ENCODE measurements around the gene LRRC74B.

DNA sequence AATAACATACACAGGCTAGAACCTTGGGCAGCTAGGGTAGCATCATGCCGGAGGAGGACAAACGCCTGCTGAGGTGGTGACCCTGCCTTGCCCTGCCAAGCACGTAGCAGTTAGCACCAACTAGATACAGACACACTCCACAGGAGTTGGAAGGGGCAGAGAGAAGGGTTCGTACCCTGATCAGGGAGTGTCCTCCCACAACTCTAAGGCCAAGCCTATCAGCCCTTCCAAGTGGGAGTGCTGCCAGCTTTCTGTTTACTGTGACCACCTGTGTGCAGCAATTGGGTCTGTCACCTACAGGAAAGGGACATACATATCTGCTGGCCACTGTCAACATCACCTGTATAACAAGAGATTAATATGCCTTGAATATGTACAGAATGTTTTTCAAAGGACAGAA, 42.0 kb upstream of the LRRC74B start:
- TF ChIP-seq, protein P1, sequence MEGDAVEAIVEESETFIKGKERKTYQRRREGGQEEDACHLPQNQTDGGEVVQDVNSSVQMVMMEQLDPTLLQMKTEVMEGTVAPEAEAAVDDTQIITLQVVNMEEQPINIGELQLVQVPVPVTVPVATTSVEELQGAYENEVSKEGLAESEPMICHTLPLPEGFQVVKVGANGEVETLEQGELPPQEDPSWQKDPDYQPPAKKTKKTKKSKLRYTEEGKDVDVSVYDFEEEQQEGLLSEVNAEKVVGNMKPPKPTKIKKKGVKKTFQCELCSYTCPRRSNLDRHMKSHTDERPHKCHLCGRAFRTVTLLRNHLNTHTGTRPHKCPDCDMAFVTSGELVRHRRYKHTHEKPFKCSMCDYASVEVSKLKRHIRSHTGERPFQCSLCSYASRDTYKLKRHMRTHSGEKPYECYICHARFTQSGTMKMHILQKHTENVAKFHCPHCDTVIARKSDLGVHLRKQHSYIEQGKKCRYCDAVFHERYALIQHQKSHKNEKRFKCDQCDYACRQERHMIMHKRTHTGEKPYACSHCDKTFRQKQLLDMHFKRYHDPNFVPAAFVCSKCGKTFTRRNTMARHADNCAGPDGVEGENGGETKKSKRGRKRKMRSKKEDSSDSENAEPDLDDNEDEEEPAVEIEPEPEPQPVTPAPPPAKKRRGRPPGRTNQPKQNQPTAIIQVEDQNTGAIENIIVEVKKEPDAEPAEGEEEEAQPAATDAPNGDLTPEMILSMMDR (conservative IDR thresholded peaks at IDR 0.05), result no peak
- no peak for TF ChIP-seq ZFX (IDR thresholded peaks at IDR 0.05)
